ENCODE data around the gene ACTR3.
A peak's percentile ranks its signal among the peaks of the same experiment; 100 is the strongest.
"Not testable (repeated sequence)": the region's sequence is repeated elsewhere in the genome, so short reads cannot be mapped to it uniquely, and the experiment has no call there.

The ACTR3 gene

GRCh38 chr2:113940891-113941290 is 51.0 kb downstream of the ACTR3 start:
- Histone ChIP-seq H3K27me3 (ENCODE audit: insufficient read depth, poor library complexity, severe bottlenecking) (no peaks in the 10 kb centered on the region), H3K4me3 (replicated peaks; ENCODE audit: insufficient read depth, low read length) (no peak overlapping the region), H3K27ac (replicated peaks) (no peak overlapping the region)
- TF ChIP-seq SPI1 (IDR thresholded peaks at IDR 0.05; ENCODE audit: borderline replicate concordance, low read depth): no peak
- DNase-seq (ENCODE audit: low read depth in 1 of 2, low spot score in 1 of 2): no peak

- H3K4me3 ChIP-seq (replicated peaks; ENCODE audit: insufficient read depth, low read length); DNase-seq (ENCODE audit: low read depth in 1 of 2, low spot score in 1 of 2); H3K27ac ChIP-seq (replicated peaks); H3K27me3 ChIP-seq (ENCODE audit: insufficient read depth, poor library complexity, severe bottlenecking): not testable (repeated sequence)
Measured at GRCh38 chr2:113945784-113946183, 55.9 kb downstream of the ACTR3 start.

DNA sequence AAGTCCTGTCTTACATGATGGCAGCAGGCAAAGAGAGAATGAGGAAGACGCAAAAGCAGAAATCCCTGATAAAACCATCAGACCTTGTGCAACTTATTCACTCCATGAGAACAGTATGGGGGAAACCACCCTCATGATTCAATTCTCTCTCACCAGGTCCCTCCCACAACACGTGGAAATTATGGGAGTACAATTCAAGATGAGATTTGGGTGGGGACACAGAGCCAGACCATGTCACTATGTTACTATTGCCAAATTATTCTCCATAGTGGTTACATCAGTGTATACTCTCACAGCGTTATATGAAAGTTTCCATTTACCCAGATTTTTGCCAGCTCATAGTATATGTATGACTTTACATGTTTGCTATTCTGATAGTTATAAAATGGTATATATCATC is 61.0 kb downstream of the ACTR3 start:
- TF ChIP-seq SPI1 (IDR thresholded peaks at IDR 0.05; ENCODE audit: borderline replicate concordance, low read depth): peak; percentile 48; the same call in 1 of the 2 replicates
- H3K27me3 ChIP-seq (ENCODE audit: insufficient read depth, poor library complexity, severe bottlenecking); H3K27ac ChIP-seq (replicated peaks); H3K4me3 ChIP-seq (replicated peaks; ENCODE audit: insufficient read depth, low read length): not testable (repeated sequence)
- peak in 1 of 2 experiments; percentile 45 for DNase-seq (ENCODE audit: low read depth in 1 of 2, low spot score in 1 of 2)

GRCh38 chr2:113961000-113961399 is 71.1 kb downstream of the ACTR3 start:
- no peak for DNase-seq (ENCODE audit: low read depth in 1 of 2, low spot score in 1 of 2)
- TF ChIP-seq REST (IDR thresholded peaks at IDR 0.05; ENCODE audit: insufficient replicate concordance, low read depth): no peak
- TF ChIP-seq GABPA (IDR thresholded peaks at IDR 0.05; ENCODE audit: low read depth): no peak
- TF ChIP-seq CTCF (IDR thresholded peaks at IDR 0.05; ENCODE audit: insufficient read depth, low read length): no peak
- no peak for TF ChIP-seq POLR2AphosphoS5 (IDR thresholded peaks at IDR 0.05; ENCODE audit: low read depth)
- no peak for TF ChIP-seq SPI1 (IDR thresholded peaks at IDR 0.05; ENCODE audit: borderline replicate concordance, low read depth)
- Histone ChIP-seq H3K27ac (replicated peaks) (no peak overlapping the region), H3K27me3 (ENCODE audit: insufficient read depth, poor library complexity, severe bottlenecking) (no peaks in the 10 kb centered on the region), H3K4me3 (replicated peaks; ENCODE audit: insufficient read depth, low read length) (no peak overlapping the region)

GRCh38 chr2:113962692-113963480 is 73.0 kb downstream of the ACTR3 start:
- TF ChIP-seq CTCF (IDR thresholded peaks at IDR 0.05; ENCODE audit: insufficient read depth, low read length) (no peak), REST (IDR thresholded peaks at IDR 0.05; ENCODE audit: insufficient replicate concordance, low read depth) (no peak), POLR2AphosphoS5 (IDR thresholded peaks at IDR 0.05; ENCODE audit: low read depth) (no peak; the same call in 1 of the 2 replicates), SPI1 (IDR thresholded peaks at IDR 0.05; ENCODE audit: borderline replicate concordance, low read depth) (no peak), GABPA (IDR thresholded peaks at IDR 0.05; ENCODE audit: low read depth) (no peak)
- Histone ChIP-seq H3K4me3 (replicated peaks; ENCODE audit: insufficient read depth, low read length) (no peak overlapping the region), H3K27ac (replicated peaks) (no peak overlapping the region), H3K27me3 (ENCODE audit: insufficient read depth, poor library complexity, severe bottlenecking) (no peaks in the 10 kb centered on the region)
- no peak for DNase-seq (ENCODE audit: low read depth in 1 of 2, low spot score in 1 of 2)

Measured in HL-60 (cell line).